HG02588 (cell line): ENCODE data around the gene UBE2E2.

Experiments
- ATAC-seq: cut with Tn5 transposase; IDR thresholded peaks from one replicate; pipeline ENCODE4 v1.9.1; 2021; ENCODE audit warnings: mild to moderate bottlenecking, moderate library complexity; ENCODE audit not compliant: unreplicated experiment

UBE2E2 gene

DNA sequence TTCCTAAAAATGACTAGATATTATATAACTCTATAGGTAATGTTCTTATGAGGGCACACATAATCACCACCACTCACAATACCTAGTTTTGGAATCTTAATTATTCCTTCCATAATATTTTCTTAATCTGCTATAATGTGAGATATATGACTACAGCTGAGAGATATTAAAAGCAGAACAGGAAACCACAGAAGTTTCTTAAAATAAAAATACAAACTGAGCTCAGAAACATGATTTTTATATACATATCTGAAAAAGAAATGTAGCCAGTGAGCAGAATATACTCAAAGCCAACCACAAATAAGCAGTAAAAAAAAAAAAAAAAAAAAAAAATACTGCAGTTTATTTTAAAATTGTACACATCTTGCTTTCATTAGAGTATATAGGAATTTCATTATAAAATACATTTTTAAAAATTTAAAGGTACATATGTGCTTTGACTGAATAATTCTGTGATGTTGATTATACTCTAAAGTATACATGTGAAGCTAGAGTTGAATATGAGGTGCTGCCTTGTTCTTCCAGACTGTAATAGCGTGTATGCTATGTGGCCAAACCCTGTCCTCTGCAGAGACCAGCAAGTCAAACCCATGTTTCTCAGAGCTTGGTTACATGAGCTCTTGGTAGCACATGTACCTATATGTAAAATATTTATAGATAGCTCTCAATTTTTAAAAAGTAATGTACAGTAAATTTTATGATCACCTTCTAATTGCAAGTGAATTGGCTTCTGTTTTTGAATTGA is 175.0 kb downstream of the UBE2E2 start:
- no peak for ATAC-seq

GRCh38 chr3:23383875-23384274 is 180.7 kb downstream of the UBE2E2 start:
- no peak for ATAC-seq

- ATAC-seq: no peak
These were observed 182.2 kb downstream of the UBE2E2 start for GRCh38 chr3:23385327-23385726.

DNA sequence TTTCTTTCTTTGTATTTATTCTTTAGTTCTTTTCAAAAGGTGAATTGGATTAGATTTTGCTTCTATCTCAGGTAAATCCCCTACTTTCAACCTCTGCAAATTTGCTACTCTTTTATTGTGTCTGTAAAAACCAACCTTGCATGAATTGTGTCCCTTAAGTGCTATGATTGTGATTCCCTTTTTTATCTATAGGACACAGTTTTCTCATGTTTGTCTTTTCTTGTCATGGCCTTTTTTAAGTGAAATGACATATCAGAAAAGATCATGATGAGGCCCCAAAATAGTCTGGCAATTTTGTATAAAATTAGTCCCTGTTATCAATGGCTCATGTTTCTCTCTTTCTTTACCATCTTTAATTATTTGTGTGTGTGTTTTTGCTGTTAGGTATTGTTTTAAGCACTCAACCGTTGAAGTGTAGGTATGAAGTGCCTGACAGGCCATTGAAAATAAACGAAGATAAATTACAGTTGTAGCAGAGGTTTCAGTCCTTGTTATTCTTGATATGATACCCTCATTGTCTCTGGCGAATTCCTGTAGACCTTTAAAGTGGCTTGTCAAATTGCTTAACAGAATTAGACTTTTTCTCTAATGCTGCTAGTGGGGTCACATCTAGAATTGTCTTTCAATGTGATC is 184.3 kb downstream of the UBE2E2 start:
- no peak for ATAC-seq

GRCh38 chr3:23389089-23389488 is 186.0 kb downstream of the UBE2E2 start:
- ATAC-seq: no peak

DNA sequence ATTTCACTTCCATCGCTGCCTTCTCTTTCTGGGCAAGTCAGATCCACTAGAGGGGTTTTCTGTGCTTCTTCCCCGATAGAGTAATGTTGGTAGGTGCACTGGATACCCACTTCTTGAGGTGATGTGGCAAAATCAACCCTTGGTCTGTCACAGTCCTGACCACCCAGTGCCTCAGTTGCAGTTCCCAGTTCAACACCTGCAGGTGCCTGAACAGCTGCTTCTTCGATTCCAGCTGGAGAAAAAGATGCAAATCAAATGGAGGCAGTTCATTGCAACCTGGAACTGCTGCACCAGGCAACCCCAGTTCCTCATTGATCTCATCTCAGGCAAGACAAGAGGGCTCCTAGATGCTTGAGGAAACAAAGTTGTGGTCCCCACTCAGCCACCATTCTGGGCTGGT is 186.6 kb downstream of the UBE2E2 start:
- ATAC-seq: peak; percentile 67

GRCh38 chr3:23390446-23390845 is 187.3 kb downstream of the UBE2E2 start:
- no peak for ATAC-seq

GRCh38 chr3:23390989-23391553 is 187.9 kb downstream of the UBE2E2 start:
- no peak for ATAC-seq

GRCh38 chr3:23395115-23395514 is 192.0 kb downstream of the UBE2E2 start:
- ATAC-seq: peak; percentile 52

GRCh38 chr3:23396746-23397145 is 193.6 kb downstream of the UBE2E2 start:
- ATAC-seq: no peak

- ATAC-seq: no peak
These were observed 196.1 kb downstream of the UBE2E2 start for GRCh38 chr3:23399221-23399620.

DNA sequence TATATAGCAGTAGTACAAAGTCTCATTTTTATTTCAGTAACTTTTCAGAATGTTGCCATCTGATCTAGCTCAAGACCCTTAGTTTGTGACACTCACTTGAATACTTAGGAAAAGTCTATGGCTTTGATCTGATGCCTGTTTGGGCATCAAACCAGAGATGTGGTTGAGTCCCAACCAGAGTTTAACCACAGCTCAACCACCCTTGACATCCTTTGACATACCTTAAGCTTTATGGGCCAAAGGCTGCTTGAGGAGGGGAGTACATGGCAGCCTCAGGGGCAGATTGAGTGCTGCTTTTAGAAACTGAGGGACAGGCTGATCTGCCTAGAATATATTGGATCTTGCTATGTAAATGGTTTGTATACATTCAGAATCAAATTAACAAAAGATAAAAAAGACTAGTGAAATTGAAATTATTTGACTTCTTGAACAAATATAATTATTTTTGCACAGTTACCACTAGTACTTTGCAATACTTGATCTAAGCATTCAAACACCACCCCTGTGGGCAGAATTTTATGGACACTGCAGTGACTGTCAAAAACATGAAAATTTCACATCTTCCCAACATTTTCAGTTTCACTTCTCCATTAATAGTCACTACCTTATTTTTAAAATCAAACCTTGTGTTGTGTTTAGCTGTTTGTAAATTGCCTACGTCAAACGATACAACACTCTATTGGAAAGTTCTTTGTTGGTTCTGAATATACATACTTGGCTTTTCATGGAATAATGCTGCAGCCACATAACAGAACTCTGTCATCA is 199.8 kb downstream of the UBE2E2 start:
- no peak for ATAC-seq

GRCh38 chr3:23404246-23404645 is 201.1 kb downstream of the UBE2E2 start:
- ATAC-seq: no peak

DNA sequence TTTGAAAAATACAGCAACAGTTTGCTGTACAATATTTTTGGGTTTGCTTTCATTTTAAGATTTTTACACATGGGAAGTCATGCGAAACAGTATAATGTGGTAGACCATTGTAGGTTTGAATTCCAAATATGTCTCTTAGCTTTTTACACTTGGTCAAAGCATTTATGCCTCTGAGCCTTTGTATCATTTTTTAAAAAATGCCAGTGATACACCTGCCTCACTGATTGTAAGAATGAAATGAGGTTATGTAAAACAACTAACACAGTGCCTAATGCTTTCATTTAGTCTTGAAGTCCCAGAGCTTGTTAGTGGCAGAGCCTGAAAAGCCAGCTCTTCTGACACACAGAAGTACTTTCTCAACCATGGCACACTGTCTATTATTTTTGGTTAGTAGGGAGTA is 202.0 kb downstream of the UBE2E2 start:
- ATAC-seq: no peak

DNA sequence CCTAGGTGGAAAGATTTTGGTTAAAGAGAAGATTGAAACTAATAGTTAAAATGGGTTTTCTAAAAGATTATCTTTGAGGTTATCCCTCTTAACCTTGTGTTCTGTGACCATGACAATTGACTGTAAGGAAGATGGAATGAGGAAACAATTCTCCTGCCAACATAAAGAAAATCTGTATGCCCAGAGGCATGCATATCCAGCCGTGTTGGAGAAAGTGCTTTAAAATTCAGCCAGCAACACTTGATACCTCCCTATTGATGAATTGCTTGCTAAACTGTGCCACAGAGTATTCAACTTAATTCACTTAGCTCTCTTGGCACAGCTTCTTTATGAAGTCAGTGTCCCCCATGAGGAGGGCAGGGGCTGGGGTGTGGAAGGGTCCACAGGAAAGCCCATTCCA is 203.5 kb downstream of the UBE2E2 start:
- no peak for ATAC-seq

DNA sequence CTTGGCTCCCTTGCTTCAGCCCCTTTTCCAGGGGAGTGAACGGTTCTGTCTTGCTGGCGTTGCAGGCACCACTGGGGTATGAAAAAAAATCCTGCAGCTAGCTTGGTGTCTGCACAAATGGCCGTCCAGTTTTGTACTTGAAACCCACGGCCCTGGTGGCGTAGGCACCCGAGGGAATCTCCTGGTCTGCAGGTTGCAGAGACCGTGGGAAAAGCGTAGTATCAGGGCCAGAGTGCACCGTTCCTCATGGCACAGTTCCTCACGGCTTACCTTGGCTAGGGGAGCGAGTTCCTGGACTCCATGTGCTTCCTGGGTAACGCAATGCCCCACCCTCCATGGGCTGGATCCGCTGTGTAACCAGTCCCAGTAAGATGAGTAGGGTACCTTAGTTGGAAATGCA is 214.9 kb downstream of the UBE2E2 start:
- no peak for ATAC-seq

- peak; percentile 31 for ATAC-seq
These were observed 218.8 kb downstream of the UBE2E2 start for GRCh38 chr3:23421811-23422516.

DNA sequence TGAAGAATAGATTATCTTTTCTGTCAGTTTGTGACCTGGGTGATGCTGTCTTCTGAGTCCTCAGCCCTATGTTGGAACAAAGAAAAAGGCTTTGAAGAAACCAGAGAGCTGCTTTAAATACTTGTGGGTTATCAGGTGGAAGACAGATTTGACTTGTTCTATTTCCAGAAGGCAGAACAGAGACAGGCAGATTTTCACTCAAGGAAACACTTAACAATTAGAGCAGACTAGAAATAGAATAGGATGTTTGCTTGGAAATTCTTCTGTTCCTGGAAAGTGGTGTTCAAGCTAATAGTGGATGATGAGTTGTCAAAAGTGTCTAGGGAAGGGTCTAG is 219.4 kb downstream of the UBE2E2 start:
- peak; percentile 88 for ATAC-seq

- ATAC-seq: no peak
These were observed 222.3 kb downstream of the UBE2E2 start for GRCh38 chr3:23425410-23425809.

GRCh38 chr3:23430781-23431398 is 227.8 kb downstream of the UBE2E2 start:
- no peak for ATAC-seq

DNA sequence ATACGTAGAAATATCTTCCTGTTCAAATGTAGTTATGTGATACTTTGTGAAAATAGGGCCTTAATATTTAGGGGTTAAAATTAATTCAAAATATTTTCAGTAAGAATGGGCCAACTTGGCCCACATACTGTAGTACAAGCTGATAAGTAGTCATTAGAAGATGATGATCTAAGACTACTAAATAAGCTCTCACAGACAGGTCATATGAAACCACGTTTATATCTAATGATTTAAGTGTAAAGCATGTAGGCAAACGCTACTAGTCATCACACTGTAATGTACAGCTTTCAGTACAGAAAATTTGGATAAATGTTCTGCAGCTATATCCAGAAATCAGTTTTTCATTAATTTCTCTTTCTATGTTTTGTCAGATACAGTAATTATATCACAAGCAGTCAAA is 228.6 kb downstream of the UBE2E2 start:
- no peak for ATAC-seq
